GM21381 (cell line): ENCODE measurements around the gene UBAP2L.
"Not testable (repeated sequence)": the region's sequence is repeated elsewhere in the genome, so short reads cannot be mapped to it uniquely, and the experiment has no call there.

Source experiments
- ATAC-seq: cut with Tn5 transposase; IDR thresholded peaks from one replicate; pipeline ENCODE4 v1.9.1; 2021; ENCODE audit warnings: mild to moderate bottlenecking, moderate library complexity; ENCODE audit not compliant: unreplicated experiment

Gene UBAP2L

GRCh38 chr1:154307670-154308270 is 87.0 kb downstream of the UBAP2L start:
- ATAC-seq: not testable (repeated sequence)

GRCh38 chr1:154309136-154309535 is 88.4 kb downstream of the UBAP2L start:
- not testable (repeated sequence) for ATAC-seq

GRCh38 chr1:154312229-154313065 is 91.7 kb downstream of the UBAP2L start:
- not testable (repeated sequence) for ATAC-seq

- ATAC-seq: no peak
These were observed 92.3 kb downstream of the UBAP2L start for GRCh38 chr1:154313066-154313356.

- not testable (repeated sequence) for ATAC-seq
These were observed 93.5 kb downstream of the UBAP2L start for GRCh38 chr1:154314226-154314625.

- ATAC-seq: no peak
These were observed 95.9 kb downstream of the UBAP2L start for GRCh38 chr1:154316704-154317103.

GRCh38 chr1:154318386-154318785 is 97.6 kb downstream of the UBAP2L start:
- no peak for ATAC-seq
